ENCODE measurements around the gene E4F1. TPM values are rescaled to one million over a fixed set of nuclear protein-coding genes. Genes with fewer than 3 reads are reported as not detected.

Gene E4F1, protein sequence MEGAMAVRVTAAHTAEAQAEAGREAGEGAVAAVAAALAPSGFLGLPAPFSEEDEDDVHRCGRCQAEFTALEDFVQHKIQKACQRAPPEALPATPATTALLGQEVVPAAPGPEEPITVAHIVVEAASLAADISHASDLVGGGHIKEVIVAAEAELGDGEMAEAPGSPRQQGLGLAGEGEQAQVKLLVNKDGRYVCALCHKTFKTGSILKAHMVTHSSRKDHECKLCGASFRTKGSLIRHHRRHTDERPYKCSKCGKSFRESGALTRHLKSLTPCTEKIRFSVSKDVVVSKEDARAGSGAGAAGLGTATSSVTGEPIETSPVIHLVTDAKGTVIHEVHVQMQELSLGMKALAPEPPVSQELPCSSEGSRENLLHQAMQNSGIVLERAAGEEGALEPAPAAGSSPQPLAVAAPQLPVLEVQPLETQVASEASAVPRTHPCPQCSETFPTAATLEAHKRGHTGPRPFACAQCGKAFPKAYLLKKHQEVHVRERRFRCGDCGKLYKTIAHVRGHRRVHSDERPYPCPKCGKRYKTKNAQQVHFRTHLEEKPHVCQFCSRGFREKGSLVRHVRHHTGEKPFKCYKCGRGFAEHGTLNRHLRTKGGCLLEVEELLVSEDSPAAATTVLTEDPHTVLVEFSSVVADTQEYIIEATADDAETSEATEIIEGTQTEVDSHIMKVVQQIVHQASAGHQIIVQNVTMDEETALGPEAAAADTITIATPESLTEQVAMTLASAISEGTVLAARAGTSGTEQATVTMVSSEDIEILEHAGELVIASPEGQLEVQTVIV
- total RNA-seq: 10.7 TPM

DNA sequence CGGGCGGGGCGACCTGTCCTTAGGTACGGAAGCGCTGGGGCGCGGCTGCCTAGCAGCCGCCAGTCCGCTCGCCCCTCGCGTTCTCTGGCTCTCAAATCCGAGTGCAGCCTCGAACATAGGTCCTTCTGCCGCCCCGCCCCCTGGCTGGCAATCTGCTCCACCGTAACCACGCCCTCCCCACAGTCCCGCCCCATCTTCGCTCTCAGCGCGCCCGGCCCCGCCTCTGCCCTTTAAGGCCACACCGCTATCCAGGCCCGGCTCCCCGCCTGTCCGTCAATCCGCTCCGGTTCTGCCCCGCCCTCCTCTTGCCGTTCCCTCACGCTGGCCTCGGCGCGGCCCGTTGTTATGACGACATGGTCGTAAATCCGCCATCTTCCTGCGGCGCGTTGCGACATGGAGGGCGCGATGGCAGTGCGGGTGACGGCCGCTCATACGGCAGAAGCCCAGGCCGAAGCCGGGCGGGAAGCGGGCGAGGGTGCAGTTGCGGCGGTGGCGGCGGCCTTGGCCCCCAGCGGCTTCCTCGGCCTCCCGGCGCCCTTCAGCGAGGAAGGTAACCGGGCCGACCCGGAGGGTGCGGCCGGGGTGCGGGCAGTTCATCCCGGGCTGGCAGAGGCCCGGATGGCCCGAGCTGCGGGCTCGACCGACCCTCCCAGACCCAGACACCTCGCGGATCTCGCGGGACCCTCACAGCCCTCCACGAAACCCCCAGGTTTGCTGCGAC lies at the start of gene E4F1:
Gene E4F1 (plus strand): TSS at position 371 of the 721 bp plus-strand sequence. CDS start 23 bp downstream, at position 394.
- peak; percentile 98 for ATAC-seq

DNA sequence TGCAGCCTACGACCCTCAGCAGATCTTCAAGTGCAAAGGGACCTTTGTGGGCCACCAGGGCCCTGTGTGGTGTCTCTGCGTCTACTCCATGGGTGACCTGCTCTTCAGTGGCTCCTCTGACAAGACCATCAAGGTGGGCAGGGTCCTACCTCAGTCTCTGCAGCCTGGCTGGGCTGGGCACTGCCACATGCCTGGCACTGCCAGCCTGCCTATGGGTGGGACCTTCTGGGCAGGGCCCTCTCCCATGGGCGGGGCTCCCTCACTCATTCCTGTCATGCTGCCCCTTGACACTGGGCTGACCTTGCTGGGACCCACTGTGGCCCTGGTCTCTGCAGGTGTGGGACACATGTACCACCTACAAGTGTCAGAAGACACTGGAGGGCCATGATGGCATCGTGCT lies 49.5 kb upstream of the E4F1 start:
- ATAC-seq: no peak

DNA sequence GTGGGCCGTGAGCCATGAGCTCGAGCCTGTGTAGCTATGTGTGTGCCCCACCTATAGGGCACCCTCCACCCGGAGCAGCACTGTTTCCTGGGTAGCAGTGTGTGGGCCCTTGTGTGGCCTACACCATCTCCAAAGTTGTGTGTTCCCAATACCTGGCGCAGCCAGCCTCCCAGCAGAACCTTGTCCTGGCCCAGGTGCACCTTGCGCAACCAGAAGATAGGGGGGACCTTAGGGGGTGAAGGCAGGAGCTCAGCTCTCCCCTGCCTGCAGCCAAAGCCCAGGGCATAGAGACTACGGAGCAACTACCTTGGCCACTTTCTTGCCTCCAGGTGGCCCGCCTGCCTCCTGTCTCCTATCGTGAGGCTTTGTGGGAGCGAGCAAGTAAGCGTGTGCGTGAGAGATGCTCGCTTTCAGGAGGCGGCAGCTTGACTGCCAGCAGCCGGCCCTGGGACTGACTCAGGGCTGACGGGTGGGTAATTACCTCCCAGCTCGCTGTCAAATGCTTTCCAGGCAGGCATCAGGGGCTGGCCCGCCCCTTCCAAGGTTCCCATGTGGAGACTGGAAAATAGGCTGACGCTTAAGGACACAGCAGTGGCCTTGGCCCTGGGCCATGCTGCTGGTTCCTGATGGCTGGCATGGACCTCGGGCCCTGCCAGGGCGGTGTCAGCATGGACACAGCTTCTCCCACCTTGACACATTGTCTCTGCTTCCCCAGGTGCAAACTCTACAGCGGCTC lies 48.8 kb upstream of the E4F1 start:
- ATAC-seq: no peak

DNA sequence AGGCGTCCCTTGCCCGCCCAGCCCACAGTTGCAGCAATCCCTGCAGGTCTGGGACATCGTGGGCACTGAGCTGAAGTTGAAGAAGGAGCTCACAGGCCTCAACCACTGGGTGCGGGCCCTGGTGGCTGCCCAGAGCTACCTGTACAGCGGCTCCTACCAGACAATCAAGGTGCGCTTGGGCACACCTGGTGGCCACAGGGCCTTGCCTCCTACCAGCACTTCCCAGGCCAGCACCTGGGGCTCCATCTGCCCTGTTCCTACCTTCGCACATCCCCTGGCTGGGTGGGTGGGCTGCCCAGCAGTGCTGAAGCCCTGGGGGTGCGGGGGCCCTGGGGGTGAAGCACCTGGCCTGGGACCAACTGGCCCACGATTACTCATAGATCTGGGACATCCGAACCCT lies 47.9 kb upstream of the E4F1 start:
- peak; percentile 7 for ATAC-seq

DNA sequence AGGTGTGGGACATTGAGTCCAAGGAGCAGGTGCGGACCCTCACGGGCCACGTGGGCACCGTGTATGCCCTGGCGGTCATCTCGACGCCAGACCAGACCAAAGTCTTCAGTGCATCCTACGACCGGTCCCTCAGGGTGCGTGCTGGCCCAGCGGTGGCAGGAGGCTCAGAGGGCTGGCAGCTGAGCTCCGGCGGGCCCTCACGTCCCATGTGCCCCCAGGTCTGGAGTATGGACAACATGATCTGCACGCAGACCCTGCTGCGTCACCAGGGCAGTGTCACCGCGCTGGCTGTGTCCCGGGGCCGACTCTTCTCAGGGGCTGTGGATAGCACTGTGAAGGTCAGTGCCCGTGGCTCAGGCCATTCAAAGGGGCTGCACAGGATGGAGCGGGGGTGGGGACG lies 47.3 kb upstream of the E4F1 start:
- ATAC-seq: no peak

DNA sequence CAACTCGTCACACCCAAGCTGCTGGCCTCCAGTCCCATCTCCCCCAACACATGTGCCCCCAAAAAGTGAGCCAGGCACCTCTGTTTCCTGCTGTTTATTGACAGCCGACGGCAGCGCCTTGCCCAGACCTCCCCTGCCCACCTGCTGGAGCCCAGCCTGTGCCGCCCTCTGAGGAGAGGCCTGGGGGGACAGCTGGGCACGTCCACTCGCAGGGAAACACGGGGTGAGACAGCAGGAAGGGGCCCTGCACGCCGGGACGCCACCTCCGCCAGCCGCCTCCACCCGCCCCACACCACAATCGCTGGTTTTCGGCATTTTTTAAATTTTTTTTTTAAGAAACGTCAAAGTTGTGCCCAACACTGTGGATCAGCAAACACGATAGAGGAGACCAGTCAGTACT lies 46.3 kb upstream of the E4F1 start:
- ATAC-seq: no peak

DNA sequence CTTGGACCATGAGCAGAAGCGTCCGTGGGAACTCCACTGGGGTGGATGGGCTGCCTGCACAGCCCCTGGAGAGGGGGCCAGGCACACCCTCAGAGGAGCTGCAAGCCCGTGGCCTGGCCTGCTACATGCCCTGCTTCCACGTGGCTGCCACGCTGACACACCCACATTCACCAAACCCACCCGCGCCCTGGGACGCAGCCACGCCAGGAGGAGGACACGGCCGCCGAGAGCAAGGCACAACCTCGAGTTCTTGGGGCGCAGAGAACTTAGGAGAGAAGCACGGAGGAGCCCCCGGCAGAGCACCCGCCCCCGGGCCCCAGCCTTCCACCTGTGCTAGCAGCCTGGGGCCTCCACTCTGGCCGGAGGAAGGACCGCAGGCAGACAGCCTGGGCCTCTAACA lies 45.8 kb upstream of the E4F1 start:
- no peak for ATAC-seq

DNA sequence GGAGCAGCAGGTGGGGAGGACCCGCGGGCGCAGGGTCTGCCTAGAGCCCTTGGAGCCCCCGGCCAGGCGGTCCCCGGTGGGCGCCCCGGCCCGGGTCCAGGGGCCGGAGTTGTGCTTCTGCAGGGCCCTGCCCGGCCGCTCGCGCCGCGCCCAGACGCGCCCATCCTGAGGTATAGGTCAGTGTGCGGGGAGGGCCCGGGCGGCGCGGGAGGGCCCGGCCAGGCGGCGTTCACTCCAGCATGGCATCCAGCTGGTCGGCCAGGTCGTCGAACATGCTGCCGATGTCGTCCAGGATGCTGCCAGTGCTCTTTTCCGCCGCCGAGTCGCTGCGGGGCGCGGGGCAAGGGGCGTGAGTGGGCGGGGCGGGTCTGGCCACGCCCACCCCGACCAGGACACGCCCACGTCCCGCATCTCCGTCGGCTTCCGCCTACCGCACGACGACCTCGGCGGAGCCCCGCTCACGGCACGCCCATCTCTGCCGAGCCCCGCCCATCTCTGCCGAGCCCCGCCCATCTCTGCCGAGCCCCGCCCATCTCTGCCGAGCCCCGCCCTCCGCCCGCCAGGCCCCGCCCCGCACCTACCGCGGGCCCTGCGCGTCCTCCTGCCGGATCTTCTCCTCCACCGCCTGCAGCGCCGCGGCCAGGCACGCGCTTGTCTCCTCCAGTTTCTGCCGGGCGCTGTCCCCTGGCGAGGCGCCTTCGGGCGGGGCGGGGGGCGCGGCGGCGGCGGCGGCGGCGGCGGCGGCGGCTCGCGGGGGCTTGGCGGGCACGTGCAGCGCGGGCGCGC lies 44.9 kb upstream of the E4F1 start:
- peak; percentile 62 for ATAC-seq

DNA sequence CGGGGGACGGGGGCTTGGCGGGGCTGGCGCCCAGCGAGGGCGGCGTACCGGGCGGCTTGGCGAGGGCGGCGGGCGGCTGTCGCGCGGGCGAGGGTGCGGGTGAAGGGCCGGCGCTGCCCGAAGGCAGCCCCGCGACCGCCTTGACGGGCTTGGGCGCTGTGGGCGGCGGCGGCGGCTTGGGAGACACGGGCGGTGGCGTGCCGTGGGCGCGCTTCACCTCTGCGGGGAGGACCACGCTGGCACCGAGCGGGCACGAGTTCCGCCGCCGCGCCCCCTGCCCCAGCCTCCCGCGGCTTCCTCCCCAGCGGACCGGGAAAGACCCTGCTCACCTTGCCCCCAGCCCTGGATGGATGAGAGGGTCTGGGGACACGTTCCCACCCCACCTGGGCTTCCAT lies 44.3 kb upstream of the E4F1 start:
- ATAC-seq: no peak

DNA sequence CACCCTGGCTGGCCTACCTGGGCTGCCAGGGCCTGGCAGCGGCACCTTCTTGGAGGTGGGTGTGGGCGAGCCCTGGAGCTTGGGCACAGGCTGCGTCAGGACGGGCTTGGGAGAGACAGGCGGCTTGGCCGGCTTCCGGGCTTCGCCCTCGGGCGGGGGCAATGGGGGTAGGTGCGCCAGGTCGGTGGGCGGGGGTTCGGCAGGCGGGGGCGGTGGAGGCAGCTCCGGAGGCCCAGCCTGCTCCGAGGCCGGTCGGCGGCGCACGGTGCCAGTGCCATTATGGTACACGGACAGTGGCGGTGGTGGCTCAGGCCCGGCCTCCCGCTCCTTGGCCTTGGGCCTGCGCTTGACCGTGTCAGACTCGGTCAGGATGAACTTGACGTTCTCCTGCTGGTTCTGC lies 43.8 kb upstream of the E4F1 start:
- ATAC-seq: peak; percentile 17

DNA sequence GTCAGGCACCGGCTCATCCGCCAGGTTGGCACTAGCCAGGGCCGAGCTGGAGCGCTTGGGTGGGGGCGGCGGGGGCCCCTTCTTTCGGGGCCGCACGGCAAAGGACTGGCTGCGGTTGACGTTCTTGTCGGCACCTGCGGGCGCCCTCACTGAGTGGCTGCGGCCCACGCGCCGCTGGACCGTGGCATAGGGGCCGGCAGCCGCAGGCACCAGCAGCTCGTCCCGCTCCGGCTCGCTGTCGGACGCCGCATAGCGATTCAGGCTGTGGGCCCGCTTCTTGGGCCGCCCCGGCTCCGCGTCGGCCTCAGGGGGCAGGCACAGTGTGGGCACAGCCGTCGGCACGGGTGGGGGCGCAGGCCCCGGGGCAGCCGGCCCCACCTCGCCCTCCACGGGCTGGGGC lies 42.9 kb upstream of the E4F1 start:
- no peak for ATAC-seq

DNA sequence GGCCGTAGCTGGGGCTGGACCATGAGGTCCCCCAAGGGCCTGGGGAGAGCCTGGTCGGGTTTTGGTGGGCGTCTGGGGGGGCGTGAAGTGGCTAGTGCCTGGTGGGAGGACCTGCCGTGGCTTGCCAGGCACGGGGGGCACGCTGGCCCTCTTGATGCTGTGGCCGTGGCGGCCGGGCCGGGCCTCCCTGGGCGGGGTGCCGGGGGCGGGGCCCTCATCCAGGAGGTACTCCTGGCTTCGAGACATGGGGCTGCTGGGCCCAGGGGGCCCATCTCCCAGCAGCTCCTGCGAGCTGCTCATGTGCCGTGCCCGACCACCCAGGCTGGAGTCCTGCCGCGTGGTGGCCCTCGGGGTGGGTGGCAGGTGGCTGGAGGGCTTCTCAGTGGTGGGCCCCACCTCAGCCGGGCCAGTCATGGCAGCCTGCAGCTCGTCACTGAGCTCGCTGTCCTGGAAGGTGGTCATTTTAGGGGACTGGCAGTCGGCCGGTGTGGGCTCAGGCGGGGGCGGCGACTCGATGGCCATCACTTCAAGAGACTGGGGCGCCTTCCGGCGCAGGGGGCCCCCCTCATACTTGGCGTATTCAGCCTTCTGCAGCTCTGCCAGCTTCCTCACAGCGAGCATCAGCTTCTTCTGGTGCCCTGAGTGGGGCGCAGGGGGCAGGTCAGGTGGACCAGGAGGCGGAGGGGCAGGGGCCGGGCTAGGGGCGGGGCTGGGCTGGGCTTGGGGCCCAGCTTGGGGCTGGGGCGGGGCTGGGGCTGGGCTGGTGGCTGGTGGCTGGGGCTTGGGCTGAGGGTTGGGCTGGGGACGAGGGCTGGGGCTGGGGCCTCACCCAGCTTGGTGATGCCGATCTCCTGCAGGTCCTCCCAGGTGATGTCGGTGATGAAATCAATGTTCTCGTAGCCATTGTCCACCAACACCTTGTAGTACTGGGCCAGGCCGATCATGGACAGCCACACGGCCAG lies 42.1 kb upstream of the E4F1 start:
- ATAC-seq: no peak

DNA sequence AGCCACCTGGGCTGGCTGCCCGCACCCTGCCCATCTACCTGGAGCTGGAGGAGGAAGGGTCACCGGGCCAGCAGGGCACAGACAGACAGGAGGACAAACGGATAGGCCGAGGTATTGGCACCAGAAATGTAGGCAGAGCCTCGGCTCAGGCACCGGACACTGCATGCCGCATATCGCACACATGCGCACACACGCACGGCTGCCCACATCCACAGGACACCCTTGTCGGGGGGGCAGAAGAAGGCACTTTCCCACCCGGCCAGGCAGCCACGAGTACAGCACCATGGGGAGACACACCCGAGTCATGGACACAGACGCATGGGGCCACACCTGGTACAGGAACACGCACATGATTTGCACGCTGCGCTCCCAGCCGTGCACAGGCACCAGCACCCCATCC lies 41.4 kb upstream of the E4F1 start:
- ATAC-seq: no peak

DNA sequence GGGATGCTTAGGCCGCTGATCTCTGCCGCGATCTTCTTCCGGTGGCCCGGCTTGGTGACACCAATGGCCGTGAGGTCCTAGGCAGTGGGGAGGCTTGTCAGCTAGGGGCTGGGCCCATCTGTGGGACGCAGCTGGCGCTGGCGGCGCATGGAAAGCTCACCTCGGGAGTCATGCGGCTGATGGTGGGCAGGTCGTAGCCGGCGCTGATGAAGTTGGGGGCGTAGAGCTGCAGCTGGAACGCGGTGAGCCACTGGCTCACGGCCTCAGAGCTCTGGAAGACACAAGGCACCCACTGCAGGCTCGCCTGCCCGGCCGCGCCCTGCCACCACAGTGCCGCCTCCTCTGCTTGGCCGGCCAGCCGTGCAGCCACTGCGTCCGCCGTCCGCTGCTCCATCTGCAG lies 39.7 kb upstream of the E4F1 start:
- no peak for ATAC-seq

DNA sequence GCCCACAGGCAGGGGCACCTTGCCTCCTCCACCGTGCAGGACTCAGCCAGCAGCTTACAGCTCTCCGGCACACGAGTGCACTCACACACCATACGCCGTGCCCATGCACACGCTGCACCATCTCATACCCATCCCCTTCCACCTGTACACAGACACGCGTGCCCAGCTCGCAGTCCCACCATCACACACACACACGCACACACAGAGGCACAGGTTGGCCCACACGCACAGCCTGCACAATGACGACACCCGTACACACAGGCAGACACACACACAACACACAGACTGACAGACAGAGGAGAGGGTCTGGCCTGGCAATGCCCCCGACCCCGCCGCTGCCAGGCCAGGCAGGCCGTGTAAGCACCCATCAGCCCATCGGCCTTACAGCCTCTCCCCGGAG lies 39.0 kb upstream of the E4F1 start:
- ATAC-seq: no peak

DNA sequence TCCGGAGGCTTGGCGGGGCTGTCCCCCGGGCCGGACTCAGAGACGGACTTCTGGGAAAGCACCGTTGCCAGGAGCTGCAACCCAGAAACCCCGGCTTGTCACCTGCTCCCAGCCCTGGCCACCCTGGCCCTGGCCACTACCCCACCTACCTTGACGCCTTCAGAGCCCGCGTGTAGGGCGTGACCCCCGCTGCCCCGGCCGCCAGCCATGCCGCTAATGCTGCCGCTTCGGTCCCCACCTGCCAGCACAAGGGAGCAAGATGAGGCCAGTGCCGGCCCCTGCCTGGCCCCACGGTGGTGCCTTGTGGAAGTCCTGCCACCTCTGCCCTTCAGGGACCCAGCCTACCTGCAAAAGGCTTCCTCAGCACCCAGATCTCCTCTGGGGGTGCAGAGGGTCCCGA lies 38.4 kb upstream of the E4F1 start:
- no peak for ATAC-seq

DNA sequence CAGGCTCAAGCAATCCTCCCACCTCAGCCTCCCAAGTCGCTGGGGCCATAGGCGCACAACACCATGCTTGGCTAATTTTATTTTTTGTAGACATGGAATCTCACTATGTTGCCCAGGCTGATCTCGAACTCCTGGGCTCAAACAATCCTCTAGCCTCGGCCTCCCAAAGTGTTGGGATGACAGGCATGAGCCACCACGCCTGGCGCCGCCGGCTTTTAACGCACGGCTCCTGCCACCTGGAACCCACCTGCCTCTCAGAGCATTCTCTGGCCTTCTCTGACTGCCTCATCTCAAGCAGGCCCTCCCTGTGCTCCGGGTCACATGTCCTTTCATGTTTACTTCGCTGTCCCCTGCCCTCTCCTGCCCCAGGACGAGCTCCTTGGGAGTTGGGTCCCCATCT lies 37.3 kb upstream of the E4F1 start:
- ATAC-seq: no peak

DNA sequence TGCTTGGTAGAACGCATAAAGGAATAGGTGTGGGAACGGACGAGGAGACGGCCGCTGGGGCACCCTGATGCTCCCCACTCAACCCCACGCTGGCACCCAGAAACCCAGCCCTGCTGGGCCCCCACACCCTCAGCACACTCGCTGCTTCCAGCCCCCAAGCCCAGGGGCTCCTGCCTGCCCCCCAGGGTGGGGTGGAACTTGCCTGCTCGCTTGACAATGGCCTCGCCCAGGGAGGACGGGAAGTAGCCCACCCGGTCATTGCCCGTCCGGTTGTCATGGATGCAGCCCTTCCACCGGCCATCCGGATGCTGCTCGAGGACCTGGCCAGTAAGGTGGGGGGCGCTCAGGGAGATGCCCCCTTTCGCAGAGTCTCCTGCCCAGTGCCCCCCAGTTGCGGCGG lies 36.9 kb upstream of the E4F1 start:
- ATAC-seq: no peak

DNA sequence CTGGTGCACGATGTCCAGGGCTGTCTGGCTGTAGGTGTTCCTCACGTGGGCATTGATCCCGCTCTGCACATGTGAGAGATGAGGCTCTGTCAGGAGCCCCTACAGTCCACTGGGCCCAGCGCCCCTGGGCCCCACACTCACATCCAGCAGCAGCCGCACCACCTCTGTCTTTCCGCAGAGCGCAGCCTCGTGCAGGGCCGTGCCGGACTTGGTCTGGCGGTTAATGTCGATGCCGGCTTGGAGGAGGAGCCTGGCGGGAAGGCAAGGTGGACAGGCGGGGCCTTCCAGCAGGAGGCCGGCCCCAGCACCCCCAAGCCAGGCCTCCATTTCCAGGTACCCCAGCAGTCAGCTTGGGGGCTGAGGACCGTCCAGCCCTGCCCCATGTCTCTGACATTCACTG lies 36.2 kb upstream of the E4F1 start:
- ATAC-seq: no peak

DNA sequence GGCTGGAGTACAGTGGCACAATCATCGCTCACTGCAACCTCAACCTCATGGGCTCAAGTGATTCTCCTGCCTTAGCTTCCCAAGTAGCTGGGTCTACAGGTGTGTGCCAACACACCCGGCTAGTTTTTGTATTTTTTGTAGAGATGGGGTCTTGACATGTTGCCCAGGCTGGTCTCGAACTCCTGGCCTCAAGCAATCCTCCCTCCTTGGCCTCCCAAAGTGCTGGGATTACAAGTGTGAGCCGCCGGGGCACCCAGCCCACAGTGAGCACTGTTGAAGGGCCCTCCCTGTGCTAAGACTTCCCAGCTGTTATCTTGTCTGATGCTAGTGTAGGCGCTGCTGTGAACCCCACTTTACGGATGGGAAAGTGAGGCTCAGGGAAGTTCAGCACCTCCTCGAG lies 35.0 kb upstream of the E4F1 start:
- ATAC-seq: no peak

Data from esophagus mucosa (tissue), 1 donor.